ENCODE results near the gene MADD. TPM values are rescaled to one million over a fixed set of nuclear protein-coding genes. Genes with fewer than 3 reads are reported as not detected.

The MADD gene
- polyA plus RNA-seq, 12 donors = 22.9 to 45.0 (median 28.7) TPM; not detected in 1

DNA sequence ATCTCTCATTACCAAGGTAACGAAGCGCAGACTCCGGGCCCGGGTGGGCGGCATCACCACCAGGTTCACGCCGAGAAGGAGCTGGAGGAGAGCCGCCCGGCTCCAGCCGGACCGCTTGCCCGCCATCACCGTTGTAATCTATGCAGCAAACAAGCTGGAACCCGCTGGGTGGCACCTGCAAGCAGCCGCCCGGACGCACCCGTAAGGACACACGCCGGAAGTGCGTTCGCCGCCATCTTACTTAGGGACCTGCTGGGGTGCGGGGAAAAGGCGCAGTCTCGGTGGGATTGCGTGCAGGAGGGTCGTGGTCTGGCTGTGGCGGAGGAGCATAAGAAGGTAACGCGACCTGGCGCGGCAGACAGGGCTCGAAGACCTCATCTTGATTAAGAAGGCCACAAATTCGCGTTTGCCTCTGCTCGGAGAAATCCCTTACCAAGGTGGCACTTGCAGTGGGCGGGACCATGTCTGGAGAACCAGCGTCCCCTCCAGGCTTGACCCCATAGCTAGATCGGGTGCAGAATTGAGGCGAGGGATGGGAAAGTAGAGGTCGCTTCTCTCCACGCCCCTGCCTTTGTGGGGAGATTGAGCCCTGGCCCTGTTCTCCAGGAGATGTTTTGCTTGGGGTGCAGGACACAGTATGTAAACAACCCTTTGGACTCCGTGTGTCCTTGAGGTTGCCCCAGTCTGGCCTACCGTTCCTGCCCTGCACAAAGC, 21.1 kb upstream of the MADD start, which contains the start of gene ACP2:
ACP2 (minus strand) TSS at position 151 of the 714 bp plus-strand sequence; CDS start at position 126, 25 bp downstream.
- peak; percentile 92 for DNase-seq

DNA sequence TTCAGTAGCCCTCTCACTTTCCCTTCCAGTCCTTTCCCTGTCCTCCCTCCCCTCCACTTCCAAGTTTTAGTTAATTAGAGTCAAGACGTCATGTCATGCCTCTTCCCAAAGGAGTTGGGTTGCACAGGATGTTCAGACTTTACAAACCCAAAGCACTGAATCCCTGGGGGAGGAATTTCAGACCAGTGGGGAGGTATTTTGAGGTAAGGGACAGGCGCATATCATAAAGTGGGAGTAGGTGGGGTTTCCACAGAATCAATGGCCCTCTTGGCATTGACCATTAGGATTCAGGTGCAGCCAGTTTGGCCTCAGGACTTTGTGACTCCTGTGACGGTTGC, 20.6 kb upstream of the MADD start:
- no peak for DNase-seq

GRCh38 chr11:47251751-47252150, 18.2 kb upstream of the MADD start:
- DNase-seq = no peak

- DNase-seq = no peak
These were observed 16.3 kb upstream of the MADD start for GRCh38 chr11:47253660-47254059.

- DNase-seq = no peak
These were observed 15.5 kb upstream of the MADD start for GRCh38 chr11:47254386-47254785.

- DNase-seq = no peak
These were observed 13.6 kb upstream of the MADD start for GRCh38 chr11:47256374-47256773.

DNA sequence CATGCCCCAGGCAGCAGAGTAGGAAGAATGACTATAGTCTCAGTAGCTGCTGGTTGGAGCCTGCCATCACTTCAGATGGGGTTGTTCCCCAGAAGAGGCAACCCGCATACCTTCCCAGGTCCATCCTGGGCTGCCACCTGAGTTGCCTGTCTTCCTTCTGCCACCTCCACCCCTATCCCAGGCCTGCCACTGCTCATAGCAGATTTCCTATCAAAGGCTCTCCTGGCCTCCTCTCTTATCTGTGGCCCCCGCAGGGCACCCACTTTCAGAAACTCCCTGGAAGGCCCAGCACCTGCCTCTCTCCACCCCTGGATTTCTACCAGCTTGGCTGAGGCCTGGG, 12.8 kb upstream of the MADD start:
- DNase-seq = no peak

DNA sequence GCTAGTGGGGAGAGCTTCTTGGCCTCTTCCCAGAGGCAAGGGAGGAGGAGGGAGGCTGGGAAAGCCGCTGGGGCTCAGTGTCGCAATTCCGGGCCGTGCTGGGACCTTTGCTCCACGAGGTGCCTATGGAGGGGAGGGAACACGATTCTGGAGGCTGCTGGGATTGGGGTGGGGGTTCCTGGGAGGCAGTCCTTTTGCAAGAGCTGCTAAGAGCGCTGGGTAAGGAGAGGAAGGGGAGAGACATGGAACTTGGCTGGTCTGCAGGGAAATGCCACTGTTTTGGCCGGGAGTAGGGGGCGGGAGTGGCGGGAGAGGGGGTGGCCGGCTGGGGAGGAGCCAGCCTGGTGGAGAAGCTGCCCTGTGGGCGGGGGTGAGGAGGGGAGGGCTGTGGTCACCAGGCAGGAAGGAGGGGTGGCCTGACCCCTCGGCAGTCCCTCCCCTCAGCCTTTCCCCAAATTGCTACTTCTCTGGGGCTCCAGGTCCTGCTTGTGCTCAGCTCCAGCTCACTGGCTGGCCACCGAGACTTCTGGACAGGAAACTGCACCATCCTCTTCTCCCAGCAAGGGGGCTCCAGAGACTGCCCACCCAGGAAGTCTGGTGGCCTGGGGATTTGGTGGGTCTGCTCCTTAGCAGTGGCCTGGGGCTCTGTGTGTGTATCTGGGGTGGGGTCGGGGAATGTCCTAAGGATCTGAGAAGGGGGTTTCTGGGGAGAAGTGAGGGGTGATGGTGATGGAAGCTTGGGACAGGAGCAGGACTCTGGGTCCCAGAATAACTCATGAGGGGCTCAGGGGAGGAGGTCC, 12.2 kb upstream of the MADD start, which contains the start of gene NR1H3:
NR1H3 (plus strand) TSS at position 480 of the 800 bp plus-strand sequence. CDS start 1,221 bp downstream, outside the sequence.
- peak; percentile 62 for DNase-seq

GRCh38 chr11:47258317-47258902, 11.5 kb upstream of the MADD start:
- DNase-seq = no peak

GRCh38 chr11:47259232-47259977, 10.5 kb upstream of the MADD start:
- no peak for DNase-seq

DNA sequence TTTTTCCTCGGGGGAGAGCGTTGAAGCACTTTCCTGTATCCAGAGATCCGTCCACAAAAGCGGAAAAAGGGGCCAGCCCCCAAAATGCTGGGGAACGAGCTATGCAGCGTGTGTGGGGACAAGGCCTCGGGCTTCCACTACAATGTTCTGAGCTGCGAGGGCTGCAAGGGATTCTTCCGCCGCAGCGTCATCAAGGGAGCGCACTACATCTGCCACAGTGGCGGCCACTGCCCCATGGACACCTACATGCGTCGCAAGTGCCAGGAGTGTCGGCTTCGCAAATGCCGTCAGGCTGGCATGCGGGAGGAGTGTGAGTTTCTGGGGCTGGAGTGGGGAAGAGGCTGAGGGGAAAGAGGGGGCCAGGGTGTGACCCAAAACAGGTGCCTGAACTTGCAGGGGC, 9.6 kb upstream of the MADD start:
- no peak for DNase-seq

- DNase-seq = no peak
These were observed 8.6 kb upstream of the MADD start for GRCh38 chr11:47261291-47261800.

- no peak for DNase-seq
These were observed 5.8 kb upstream of the MADD start for GRCh38 chr11:47264119-47264518.

DNA sequence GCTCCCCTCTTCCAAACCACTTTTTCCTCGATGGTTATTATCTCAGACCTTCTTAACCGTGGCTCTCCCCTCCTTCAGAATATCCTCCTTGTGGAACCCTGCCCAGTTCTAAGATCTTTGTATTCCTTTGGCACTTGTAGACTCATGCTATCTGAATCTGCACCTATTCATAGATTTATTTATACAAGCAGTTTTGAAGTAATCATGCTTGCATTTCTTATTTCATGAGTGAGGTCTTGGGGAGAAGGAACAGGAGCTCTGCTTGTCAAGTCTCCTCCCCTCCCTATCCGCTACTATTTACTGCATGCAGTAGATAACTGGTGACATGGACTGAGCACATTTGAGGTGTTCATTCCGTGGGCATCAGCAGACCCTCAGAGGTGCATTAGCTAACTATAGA, 5.4 kb upstream of the MADD start:
- DNase-seq = no peak

DNA sequence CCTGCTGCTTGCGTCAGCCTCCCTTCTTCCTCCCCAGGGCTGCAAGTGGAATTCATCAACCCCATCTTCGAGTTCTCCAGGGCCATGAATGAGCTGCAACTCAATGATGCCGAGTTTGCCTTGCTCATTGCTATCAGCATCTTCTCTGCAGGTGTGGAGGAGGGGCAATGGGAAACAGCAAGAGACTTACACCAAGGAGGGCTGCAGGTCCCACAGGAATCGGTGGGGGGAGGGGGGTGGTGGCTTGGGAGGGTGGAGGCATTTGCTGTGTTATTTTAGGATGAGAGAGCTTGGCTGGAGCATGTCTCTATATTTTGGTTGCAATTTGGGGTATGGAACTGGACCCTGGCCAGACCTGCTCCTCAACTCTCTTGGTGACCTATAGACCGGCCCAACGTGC, 2.1 kb upstream of the MADD start:
- DNase-seq = no peak

DNA sequence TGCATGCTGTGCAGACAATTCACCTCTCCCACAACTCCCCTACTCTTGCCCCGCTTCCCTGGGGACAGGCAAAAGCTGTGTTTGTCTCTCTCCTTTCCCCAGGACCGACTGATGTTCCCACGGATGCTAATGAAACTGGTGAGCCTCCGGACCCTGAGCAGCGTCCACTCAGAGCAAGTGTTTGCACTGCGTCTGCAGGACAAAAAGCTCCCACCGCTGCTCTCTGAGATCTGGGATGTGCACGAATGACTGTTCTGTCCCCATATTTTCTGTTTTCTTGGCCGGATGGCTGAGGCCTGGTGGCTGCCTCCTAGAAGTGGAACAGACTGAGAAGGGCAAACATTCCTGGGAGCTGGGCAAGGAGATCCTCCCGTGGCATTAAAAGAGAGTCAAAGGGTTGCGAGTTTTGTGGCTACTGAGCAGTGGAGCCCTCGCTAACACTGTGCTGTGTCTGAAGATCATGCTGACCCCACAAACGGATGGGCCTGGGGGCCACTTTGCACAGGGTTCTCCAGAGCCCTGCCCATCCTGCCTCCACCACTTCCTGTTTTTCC, 1.4 kb upstream of the MADD start:
- DNase-seq = no peak

DNA sequence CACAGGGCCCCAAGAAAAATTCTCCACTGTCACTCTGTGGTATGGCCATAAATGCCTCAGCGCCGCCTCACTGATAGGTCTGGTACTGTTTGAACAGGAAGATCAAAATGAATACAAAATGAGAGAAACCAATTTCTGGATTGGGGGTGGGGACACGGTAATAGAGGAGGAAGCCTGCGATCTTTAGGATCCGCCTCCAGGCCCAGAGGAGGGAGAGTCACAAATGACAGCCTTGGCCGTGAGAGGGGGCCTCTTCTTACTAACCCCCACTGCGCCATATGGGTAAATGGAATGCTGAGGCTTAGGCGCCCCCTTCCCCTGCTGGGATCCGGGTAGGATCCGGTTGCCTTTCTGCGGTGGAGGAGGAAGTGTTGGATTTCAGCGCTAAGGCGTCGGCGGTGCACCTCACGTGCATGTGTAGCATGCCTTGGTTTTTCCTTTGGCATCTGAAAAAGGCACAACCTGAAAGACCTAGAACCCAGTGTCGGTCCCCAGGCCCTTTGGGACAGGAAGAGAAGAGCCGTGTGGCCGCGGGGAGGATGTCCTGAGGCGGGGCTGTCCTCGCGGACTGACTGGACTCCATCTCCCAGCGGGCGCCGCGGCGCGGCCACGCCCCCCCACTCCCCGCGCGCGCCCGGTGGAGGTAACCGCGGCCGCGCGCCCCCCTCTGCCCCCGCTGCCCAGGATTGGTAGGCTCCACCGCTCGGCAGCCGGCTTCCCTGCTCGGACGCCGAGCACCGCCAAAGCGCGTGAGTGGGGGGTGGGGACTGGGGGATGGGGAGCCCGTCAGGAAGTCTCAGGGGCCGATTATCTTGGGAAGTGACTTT, 718 bp upstream of the MADD start:
- peak; percentile 81 for DNase-seq

DNA sequence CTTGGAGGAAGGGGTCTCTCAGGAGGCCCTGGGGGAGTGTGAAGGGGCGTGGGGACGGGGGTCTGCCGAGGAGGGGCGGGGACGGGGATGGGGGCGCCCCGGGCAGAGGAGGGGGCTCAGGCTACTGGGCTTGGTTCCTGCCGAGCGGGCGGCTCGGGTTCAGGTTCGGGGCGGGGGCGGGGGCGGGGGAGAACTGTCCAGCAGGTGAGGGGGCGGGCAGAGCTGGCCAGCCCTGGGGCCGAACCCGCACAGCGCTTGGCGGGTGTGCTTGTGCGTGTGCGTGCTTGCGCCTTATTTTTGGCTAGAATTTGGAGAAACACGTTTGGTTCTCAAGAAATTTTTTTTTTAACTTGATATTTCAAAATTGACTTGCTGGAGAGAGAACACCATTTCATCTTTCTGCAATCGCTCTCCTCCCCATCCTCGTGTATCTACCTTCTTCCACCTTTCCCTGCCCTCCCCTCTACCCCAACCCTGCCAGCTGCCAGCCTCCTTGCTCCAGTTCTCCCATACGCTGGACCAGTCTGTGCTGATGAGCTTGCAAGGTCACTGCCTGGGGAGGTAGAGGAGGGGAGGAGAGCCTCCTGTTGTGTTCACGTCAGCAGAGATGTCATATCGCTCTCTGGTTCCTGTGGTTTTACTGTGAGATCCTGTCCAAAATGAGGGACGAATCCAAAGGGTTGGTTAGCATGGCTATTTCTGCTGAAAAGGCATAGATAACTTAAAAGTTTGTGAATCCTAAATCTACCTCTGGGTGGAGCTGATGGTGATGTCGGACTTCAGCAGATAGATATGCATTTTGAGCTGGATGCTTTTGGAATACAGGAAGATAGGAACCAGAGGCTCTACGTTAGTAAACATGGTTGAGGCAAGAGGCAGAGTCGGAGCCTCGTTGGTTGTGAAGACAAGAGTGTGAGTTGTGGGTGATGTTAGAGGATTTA, 668 bp downstream of the MADD start:
- DNase-seq = peak; percentile 35

GRCh38 chr11:47271328-47271727, 1.4 kb downstream of the MADD start:
- no peak for DNase-seq

Data from muscle of arm (tissue), 12 donors.